Right renal pelvis (tissue), 4 donors: ENCODE data around the gene ARID1B. TPM values are rescaled to one million over a fixed set of nuclear protein-coding genes. Genes with fewer than 3 reads are reported as not detected.

Experiments used
- DNase-seq, 4 donors: peaks; one replicate each; pipeline ENCODE4 v3.0.0-alpha.2; 2013; ENCODE audit warnings: low read depth in 4 of 4, low spot score in 3 of 4, missing footprints in 1 of 4
- polyA plus RNA-seq, 4 donors: library from polyadenylated mRNA; unstranded; fragments of 120-200 nt; gene quantifications; one replicate each; pipeline ENCODE4 v1.2.1, GENCODE V29; 2013; ENCODE audit not compliant: insufficient read length in 4 of 4

The ARID1B gene
- polyA plus RNA-seq, 4 donors: 64.5 to 84.5 (median 70.6) TPM

- DNase-seq: no peak
Observed at GRCh38 chr6:157162766-157163433, 385.7 kb downstream of the ARID1B start.

GRCh38 chr6:157163434-157164159 is 386.4 kb downstream of the ARID1B start:
- DNase-seq: no peak

- no peak for DNase-seq
Observed at GRCh38 chr6:157164972-157165371, 387.8 kb downstream of the ARID1B start.

- DNase-seq: no peak
Observed at GRCh38 chr6:157166784-157167183, 389.6 kb downstream of the ARID1B start.

- no peak for DNase-seq
Observed at GRCh38 chr6:157167837-157168236, 390.7 kb downstream of the ARID1B start.

- DNase-seq: no peak
Observed at GRCh38 chr6:157168471-157168870, 391.3 kb downstream of the ARID1B start.

GRCh38 chr6:157169226-157169625 is 392.0 kb downstream of the ARID1B start:
- no peak for DNase-seq

- DNase-seq: no peak
Observed at GRCh38 chr6:157169656-157170055, 392.5 kb downstream of the ARID1B start.

GRCh38 chr6:157170535-157170934 is 393.4 kb downstream of the ARID1B start:
- DNase-seq: no peak

GRCh38 chr6:157171801-157172200 is 394.6 kb downstream of the ARID1B start:
- DNase-seq: no peak

GRCh38 chr6:157172231-157172701 is 395.1 kb downstream of the ARID1B start:
- no peak for DNase-seq

GRCh38 chr6:157172830-157173536 is 395.8 kb downstream of the ARID1B start:
- DNase-seq: no peak

GRCh38 chr6:157173776-157174175 is 396.6 kb downstream of the ARID1B start:
- no peak for DNase-seq

- DNase-seq: no peak
Observed at GRCh38 chr6:157174731-157175130, 397.6 kb downstream of the ARID1B start.

- no peak for DNase-seq
Observed at GRCh38 chr6:157177731-157178336, 400.7 kb downstream of the ARID1B start.

- DNase-seq: no peak
Observed at GRCh38 chr6:157181649-157182048, 404.5 kb downstream of the ARID1B start.

- DNase-seq: no peak
Observed at GRCh38 chr6:157182503-157183264, 405.5 kb downstream of the ARID1B start.

- DNase-seq: peak in 2 of 4 donors; percentile 39 to 43
Observed at GRCh38 chr6:157184202-157185015, 407.2 kb downstream of the ARID1B start.

- no peak for DNase-seq
Observed at GRCh38 chr6:157185171-157185570, 408.0 kb downstream of the ARID1B start.
